HEK293 (cell line): ENCODE data around the gene CAMK2D.

ENCODE experiments used
- ZNF280D ChIP-seq: fragments of 450-650 bp; formaldehyde crosslinking; IDR thresholded peaks from 2 replicates; pipeline ENCODE4 v1.5.1; 2016; ENCODE audit warnings: missing biosample characterization, missing genetic modification characterization
- ZNF521 ChIP-seq: fragments of 450-650 bp; formaldehyde crosslinking; IDR thresholded peaks from 2 replicates; pipeline ENCODE4 v1.5.1; 2017; ENCODE audit warnings: missing biosample characterization, mild to moderate bottlenecking, missing genetic modification characterization
- ZNF549 ChIP-seq: fragments of 450-650 bp; IDR thresholded peaks from 2 replicates; pipeline ENCODE4 v1.5.1; 2018; ENCODE audit warnings: missing biosample characterization, missing genetic modification characterization, mild to moderate bottlenecking, inconsistent platforms, moderate library complexity
- ZNF555 ChIP-seq: fragments of 450-650 bp; formaldehyde crosslinking; conservative IDR thresholded peaks from 2 replicates; pipeline ENCODE4 v1.5.1; 2017; ENCODE audit warnings: missing biosample characterization, mild to moderate bottlenecking, missing genetic modification characterization, inconsistent platforms
- ZNF664 ChIP-seq: fragments of 450-650 bp; formaldehyde crosslinking; IDR thresholded peaks from 2 replicates; pipeline ENCODE4 v1.5.1; 2016; ENCODE audit warnings: missing biosample characterization, missing genetic modification characterization

CAMK2D gene

GRCh38 chr4:113404167-113404571 is 357.4 kb downstream of the CAMK2D start (continued):
- TF ChIP-seq ZNF555 (tag by site-specific recombination) (no peak), ZNF664 (tag by site-specific recombination) (no peak), ZNF521 (tag by site-specific recombination) (no peak), ZNF549 (no peak), ZNF280D (tag by site-specific recombination) (no peak)
